GM20000 (cell line): Measurements from ENCODE around the gene ZIC2.

ENCODE experiments used
- DNase-seq: peaks from one replicate; pipeline ENCODE4 v3.0.0; 2012; ENCODE audit warnings: low spot score
- TF ChIP-seq, protein P1 (sequence below): IDR thresholded peaks from 2 replicates; pipeline ENCODE4 v1.5.1; 2012; ENCODE audit warnings: mild to moderate bottlenecking, control low read depth; ENCODE audit errors: extremely low read depth, missing control alignments

The ZIC2 gene

DNA sequence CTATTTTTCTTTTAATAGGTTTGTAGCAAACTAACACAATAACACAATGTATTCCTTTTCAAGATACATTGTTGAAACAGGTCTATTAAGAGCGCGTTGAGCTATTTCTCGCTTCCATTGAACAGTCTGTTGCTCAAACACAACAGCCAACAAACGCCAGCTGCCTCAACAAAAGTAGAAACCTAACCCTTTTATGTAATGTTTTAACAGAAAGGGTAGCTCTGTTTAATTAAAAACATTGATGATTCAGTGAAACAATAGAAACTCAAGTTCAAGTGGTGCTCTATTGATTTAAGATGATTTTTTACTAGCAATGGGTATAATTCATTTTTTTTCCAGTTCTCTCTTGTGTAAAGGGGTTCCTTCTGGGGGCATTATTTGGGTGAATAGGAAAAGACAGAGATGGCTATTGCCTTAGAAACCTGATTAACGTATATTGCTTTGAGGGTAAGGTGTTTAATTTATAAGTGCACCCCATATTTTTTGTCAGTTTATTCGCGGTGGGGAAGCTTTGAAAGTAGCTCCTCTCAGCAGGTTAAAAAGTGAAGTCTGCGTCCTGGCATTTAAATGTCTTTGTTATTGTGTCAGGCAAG lies 14.9 kb downstream of the ZIC2 start:
- TF ChIP-seq, protein P1, sequence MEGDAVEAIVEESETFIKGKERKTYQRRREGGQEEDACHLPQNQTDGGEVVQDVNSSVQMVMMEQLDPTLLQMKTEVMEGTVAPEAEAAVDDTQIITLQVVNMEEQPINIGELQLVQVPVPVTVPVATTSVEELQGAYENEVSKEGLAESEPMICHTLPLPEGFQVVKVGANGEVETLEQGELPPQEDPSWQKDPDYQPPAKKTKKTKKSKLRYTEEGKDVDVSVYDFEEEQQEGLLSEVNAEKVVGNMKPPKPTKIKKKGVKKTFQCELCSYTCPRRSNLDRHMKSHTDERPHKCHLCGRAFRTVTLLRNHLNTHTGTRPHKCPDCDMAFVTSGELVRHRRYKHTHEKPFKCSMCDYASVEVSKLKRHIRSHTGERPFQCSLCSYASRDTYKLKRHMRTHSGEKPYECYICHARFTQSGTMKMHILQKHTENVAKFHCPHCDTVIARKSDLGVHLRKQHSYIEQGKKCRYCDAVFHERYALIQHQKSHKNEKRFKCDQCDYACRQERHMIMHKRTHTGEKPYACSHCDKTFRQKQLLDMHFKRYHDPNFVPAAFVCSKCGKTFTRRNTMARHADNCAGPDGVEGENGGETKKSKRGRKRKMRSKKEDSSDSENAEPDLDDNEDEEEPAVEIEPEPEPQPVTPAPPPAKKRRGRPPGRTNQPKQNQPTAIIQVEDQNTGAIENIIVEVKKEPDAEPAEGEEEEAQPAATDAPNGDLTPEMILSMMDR = no peak
- DNase-seq = peak; percentile 19

DNA sequence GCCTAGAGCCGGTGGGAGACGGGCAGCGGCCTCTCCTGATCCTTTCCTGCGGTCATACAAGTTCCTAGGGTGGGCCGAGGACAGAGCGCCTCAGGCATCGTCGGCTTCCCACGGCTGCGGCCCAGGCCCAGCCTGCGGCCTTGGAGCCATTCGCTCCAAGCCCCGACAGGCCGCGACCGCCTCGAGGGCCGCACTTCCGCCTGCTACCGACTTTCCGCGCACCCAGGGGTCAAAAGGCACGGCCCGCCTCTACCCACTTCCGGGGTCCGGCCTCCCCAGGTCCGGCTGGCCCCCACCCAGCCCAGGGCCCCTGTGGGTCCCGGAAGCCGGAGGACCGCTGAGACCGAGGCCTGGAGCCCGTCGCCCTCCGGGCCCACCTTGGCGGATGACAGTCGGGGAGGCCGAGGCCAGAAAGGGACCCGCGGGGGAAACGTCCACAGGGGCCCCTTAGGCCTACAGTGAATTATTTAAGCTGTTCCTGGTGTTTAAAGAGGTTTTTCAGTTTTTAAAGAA lies 16.2 kb downstream of the ZIC2 start:
- TF ChIP-seq, protein P1 = no peak
- DNase-seq = peak; percentile 17

DNA sequence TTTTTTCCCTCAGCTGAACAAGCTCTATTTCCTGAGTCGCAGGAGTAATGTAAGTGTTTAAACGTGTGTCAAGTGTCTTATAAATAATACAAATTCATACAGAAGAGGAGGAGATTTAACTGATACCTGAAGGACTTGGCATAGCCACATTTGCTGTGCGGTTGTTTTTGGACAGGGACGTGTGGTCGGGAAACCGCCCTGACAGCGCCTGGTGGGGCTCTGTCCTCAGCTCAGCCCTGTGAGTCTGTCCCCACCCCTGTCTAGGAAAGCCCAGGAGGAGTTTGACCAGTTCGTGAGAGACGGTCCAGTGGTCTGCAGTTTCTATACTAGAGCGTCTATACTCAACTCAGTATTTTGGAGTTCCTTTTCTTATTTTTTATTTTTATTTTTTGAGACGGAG lies 16.7 kb downstream of the ZIC2 start:
- TF ChIP-seq, protein P1 = no peak
- no peak for DNase-seq

DNA sequence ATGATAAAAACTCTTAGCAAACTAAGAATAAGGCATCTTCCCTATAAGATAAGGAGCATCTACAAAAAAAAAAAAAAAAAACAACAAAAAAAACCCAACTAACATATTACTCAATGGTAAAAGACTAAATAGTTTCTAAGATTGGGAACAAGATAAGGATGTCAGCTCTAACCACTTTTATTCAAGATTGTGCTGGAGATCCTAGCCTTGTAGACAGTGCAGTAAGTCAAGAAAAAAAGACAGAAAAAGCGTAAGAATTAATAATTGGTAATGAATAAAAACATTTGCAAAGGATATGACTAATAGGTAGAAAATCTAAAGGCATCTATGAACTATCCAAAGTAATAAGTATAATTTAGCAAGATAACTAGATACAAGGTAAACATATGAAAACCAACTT lies 33.0 kb downstream of the ZIC2 start:
- no peak for DNase-seq
- TF ChIP-seq, protein P1 = no peak

DNA sequence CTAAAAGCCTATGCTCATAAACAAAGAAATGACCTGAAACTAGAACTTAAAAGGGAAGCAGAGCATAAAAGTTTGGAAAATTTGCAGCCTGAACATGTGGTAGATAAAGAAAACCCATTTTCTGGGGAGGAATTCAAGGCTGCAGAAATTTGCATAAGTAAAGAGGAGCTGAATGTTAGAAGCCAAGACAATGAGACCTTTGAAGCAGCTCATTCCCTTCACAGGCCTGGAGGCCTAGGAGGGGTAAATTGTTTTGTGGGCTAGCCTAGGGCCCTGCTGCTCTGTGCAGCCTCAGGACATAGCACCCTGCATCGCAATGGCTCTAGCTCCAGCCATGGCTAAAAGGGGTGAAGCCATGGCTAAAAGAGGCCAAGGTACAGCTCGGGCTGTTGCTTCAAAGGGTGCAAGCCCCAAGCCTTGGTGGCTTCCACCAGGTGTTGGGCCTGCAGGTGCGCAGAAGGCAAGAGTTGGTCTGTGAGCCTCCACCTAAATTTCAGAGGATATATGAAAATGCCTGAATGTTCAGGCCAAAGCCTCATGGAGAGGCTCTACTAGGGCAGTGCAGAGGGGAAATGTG lies 38.3 kb downstream of the ZIC2 start:
- TF ChIP-seq, protein P1 = no peak
- DNase-seq = no peak

DNA sequence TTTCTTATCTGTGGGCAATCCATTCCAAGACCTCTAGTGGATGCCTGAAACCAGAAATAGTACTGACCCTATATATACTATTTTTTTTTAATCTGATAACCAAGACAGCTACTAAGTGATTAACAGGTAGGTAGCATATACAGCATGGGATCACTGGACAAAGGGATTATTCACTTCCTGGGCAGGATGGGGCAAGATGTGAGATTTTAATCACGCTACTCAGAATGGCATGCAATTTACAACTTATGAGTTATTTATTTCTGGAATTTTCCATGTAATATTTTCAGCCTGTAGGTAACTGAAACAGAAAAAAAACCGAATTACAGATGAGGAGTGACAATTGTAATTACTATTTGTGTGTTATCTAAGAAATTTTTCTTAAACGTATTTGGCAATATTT lies 41.2 kb downstream of the ZIC2 start:
- TF ChIP-seq, protein P1 = no peak
- no peak for DNase-seq

DNA sequence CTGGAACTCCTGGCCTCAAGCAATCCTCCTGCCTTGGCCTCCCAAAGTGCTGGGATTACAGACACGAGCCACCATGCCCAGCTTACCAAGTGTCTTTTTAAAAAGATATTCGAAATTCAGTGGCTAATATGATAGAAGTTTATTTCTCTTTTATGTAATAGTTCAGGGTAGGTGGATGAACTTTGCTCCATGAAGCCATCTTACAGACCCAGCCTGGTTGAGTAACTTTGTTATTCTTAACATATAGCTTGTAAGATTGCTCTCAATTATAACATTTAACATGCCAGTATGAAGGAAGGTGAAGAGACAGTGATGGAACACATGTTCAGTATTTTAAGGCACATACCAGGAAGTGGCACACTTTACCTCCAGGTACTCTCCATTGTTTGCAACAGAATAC lies 42.4 kb downstream of the ZIC2 start:
- no peak for DNase-seq
- TF ChIP-seq, protein P1 = no peak
